ENCODE measurements around the gene IGSF9.

Gene IGSF9

GRCh38 chr1:159958719-159959380 is 13.4 kb upstream of the IGSF9 start:
- peaks cover 6% of the 10 kb centered on the region for H3K27me3 Mint-ChIP-seq
- no peaks in the 10 kb centered on the region for H3K4me1 Mint-ChIP-seq
- H3K27ac Mint-ChIP-seq = no peak overlapping the region
- H3K36me3 Mint-ChIP-seq = no peaks in the 10 kb centered on the region
- no peaks in the 10 kb centered on the region for H3K9me3 Mint-ChIP-seq
- H3K4me3 Mint-ChIP-seq = no peak overlapping the region

- peaks cover 9% of the 10 kb centered on the region for H3K27me3 Mint-ChIP-seq
- no peaks in the 10 kb centered on the region for H3K36me3 Mint-ChIP-seq
- H3K27ac Mint-ChIP-seq = no peak overlapping the region
- H3K4me1 Mint-ChIP-seq = no peaks in the 10 kb centered on the region
- no peaks in the 10 kb centered on the region for H3K9me3 Mint-ChIP-seq
- H3K4me3 Mint-ChIP-seq = no peak overlapping the region
Measured at GRCh38 chr1:159957824-159958268, 12.4 kb upstream of the IGSF9 start.

GRCh38 chr1:159955456-159955855 is 10.0 kb upstream of the IGSF9 start:
- Mint-ChIP-seq H3K27me3 (peaks cover 8% of the 10 kb centered on the region), H3K4me3 (no peak overlapping the region), H3K36me3 (no peaks in the 10 kb centered on the region), H3K27ac (no peak overlapping the region), H3K4me1 (no peaks in the 10 kb centered on the region), H3K9me3 (no peaks in the 10 kb centered on the region)

GRCh38 chr1:159953536-159954515 is 8.4 kb upstream of the IGSF9 start, which contains the start of gene SLAMF9:
Gene SLAMF9, minus strand, starts transcription at chr1:159954237. Its CDS starts 100 bp downstream, at chr1:159954137.
- H3K4me3 Mint-ChIP-seq = no peak within 1 kb of the TSS
- no peaks in the 10 kb centered on the region for H3K36me3 Mint-ChIP-seq
- no peak within 1 kb of the TSS for H3K27ac Mint-ChIP-seq
- H3K27me3 Mint-ChIP-seq = peaks cover 8% of the 10 kb centered on the region
- no peaks in the 10 kb centered on the region for H3K9me3 Mint-ChIP-seq
- no peaks in the 10 kb centered on the region for H3K4me1 Mint-ChIP-seq

GRCh38 chr1:159952932-159953331 is 7.5 kb upstream of the IGSF9 start:
- no peaks in the 10 kb centered on the region for H3K4me1 Mint-ChIP-seq
- no peak overlapping the region for H3K4me3 Mint-ChIP-seq
- H3K36me3 Mint-ChIP-seq = no peaks in the 10 kb centered on the region
- H3K9me3 Mint-ChIP-seq = no peaks in the 10 kb centered on the region
- peaks cover 8% of the 10 kb centered on the region for H3K27me3 Mint-ChIP-seq
- no peak overlapping the region for H3K27ac Mint-ChIP-seq

- H3K27ac Mint-ChIP-seq = no peak overlapping the region
- H3K27me3 Mint-ChIP-seq = peaks cover 8% of the 10 kb centered on the region
- H3K36me3 Mint-ChIP-seq = no peaks in the 10 kb centered on the region
- no peaks in the 10 kb centered on the region for H3K9me3 Mint-ChIP-seq
- no peaks in the 10 kb centered on the region for H3K4me1 Mint-ChIP-seq
- H3K4me3 Mint-ChIP-seq = no peak overlapping the region
Measured at GRCh38 chr1:159951551-159951950, 6.1 kb upstream of the IGSF9 start.

DNA sequence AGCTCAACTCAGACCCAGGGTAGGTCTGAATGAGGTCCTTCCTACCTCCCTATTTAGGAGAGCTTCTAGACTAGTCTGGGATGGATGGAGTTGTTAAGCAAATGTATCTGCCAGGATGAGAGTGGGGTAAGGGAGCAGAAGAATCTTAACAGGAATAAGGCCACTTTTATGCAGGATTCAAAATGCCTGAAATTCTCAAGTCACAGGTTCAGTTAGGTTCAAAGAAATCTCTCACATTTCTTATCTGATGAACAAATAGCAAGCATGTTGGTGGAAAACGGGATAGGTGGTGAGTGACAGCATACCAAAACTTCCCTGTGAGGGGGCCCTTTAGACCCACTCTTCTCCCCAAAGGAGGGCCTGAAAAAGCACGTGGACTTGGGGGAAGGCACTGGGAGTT is 5.6 kb upstream of the IGSF9 start:
- Mint-ChIP-seq H3K4me1 (no peaks in the 10 kb centered on the region), H3K27ac (no peak overlapping the region), H3K36me3 (no peaks in the 10 kb centered on the region), H3K4me3 (no peak overlapping the region), H3K27me3 (peaks cover 9% of the 10 kb centered on the region), H3K9me3 (no peaks in the 10 kb centered on the region)

- Mint-ChIP-seq H3K4me1 (peaks cover 5% of the 10 kb centered on the region), H3K27me3 (peaks cover 14% of the 10 kb centered on the region), H3K4me3 (no peak overlapping the region), H3K36me3 (no peaks in the 10 kb centered on the region), H3K27ac (no peak overlapping the region), H3K9me3 (no peaks in the 10 kb centered on the region)
Measured at GRCh38 chr1:159949981-159950381, 4.6 kb upstream of the IGSF9 start.

GRCh38 chr1:159949123-159949522 is 3.7 kb upstream of the IGSF9 start:
- H3K9me3 Mint-ChIP-seq = no peaks in the 10 kb centered on the region
- no peak overlapping the region for H3K27ac Mint-ChIP-seq
- H3K4me3 Mint-ChIP-seq = no peak overlapping the region
- peaks cover 9% of the 10 kb centered on the region for H3K4me1 Mint-ChIP-seq
- H3K27me3 Mint-ChIP-seq = peaks cover 16% of the 10 kb centered on the region
- no peaks in the 10 kb centered on the region for H3K36me3 Mint-ChIP-seq

DNA sequence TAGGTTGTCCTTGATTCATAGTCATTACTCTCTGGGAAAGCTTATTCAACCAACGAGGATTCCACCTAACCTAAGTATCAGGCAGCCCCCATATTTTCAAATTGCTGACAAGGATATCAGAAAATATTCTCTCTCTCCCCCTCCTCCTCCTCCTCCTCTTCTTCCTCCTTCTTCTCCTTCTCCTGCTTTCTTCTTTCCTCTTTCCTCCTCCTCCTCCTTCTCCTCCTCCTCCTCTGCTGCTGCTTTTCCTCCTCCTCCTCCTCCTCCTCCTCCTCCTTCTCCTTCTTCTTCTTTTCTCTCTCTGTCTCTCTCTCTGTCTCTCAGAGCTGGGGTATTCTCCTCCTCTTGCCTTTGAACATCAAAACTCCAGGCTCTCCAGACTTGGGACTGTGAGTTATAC is 2.5 kb upstream of the IGSF9 start:
- H3K27ac Mint-ChIP-seq = no peak overlapping the region
- H3K4me1 Mint-ChIP-seq = peaks cover 9% of the 10 kb centered on the region
- H3K4me3 Mint-ChIP-seq = no peak overlapping the region
- H3K36me3 Mint-ChIP-seq = no peaks in the 10 kb centered on the region
- no peaks in the 10 kb centered on the region for H3K9me3 Mint-ChIP-seq
- H3K27me3 Mint-ChIP-seq = peaks cover 19% of the 10 kb centered on the region

DNA sequence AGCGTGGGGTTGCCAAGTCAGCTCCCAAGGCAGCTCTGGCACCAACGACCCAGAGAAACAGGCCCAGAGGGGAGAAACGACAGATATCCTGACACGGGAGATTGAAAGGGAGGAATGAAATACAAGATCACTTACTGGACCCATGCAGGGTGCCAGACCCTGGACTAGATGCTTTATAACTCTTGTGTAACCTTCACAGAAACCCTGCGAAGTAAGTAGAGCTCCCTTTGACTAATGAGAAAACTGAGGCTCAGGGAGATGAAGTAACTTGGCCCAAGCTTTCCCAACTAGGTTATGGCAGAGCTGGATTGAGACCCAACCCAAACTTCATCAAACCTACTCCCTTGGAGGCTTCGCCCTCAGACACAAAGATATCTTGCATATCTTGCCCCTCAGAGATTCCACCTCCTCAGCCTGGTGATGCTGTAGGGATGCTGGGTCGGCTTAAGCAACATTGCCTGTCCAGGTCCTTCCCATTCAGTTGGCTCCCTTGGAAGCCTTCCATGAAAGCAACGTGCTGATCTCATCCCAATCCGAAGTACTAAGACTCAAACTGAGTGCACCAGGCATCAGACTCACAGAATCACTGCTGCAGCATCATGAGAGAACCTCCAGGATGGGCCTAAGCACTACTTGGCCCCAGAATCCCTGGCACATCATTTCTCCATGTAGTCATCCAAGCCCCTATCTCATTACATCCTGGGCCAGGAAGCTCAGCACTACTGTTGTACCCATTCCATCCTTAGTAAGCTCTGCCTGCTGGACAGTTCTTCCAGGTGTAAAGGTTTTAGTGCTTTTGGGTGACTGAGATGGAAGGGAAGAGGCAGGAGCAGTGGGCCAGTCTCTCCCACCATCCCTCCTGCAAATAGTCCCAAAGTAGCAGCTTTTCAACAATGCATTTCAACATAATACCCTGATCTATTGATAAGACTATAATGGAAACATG is 1.1 kb upstream of the IGSF9 start:
- Mint-ChIP-seq H3K27ac (no peak overlapping the region), H3K4me3 (peak overlapping the region; percentile 71), H3K4me1 (peaks cover 9% of the 10 kb centered on the region), H3K27me3 (peaks cover 19% of the 10 kb centered on the region), H3K36me3 (no peaks in the 10 kb centered on the region), H3K9me3 (no peaks in the 10 kb centered on the region)

DNA sequence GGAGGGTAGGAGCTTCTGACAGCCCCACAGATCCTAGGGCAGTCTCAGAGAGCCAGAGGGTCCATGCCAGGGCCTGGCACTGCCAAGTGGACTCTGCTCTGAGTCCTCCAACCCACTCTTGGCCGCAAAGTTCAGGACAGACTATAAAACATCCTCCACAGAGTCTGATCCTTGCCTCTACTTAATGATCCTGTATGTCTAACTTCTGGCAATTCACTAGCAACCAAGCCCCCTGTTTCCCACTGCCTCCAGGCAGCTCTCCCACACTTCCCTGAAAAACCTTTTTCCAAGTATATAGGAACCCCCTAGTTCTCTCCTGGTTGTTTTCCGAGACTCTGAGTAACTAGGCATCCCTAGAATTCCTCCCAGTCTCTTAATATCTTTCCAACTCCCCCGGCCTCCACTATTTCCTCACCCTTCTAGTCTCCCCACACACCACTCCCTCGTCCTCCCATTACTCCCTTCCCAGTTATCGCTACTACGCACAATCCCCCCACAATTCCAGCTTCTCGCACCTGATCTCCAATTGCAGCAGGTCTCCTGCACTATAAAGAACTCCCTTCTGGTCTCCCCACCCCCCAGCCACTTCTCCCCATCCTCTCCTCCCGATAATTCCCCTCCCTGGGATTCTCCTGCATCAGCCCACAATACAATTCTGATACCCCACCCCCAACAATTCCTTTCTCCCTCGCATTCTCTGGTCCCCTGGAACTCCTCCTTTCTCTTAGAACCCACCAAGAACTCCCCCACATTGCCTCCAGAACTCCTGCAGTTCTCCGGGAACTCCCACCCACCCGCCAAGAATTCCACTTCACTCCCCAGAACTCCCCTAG is 574 bp downstream of the IGSF9 start:
- H3K36me3 Mint-ChIP-seq = no peaks in the 10 kb centered on the region
- H3K27me3 Mint-ChIP-seq = peaks cover 22% of the 10 kb centered on the region
- H3K27ac Mint-ChIP-seq = no peak overlapping the region
- H3K4me1 Mint-ChIP-seq = peaks cover 9% of the 10 kb centered on the region
- peak overlapping the region; percentile 71 for H3K4me3 Mint-ChIP-seq
- no peaks in the 10 kb centered on the region for H3K9me3 Mint-ChIP-seq

- no peaks in the 10 kb centered on the region for H3K36me3 Mint-ChIP-seq
- no peak overlapping the region for H3K4me3 Mint-ChIP-seq
- H3K27me3 Mint-ChIP-seq = peaks cover 22% of the 10 kb centered on the region
- no peaks in the 10 kb centered on the region for H3K9me3 Mint-ChIP-seq
- H3K4me1 Mint-ChIP-seq = peaks cover 9% of the 10 kb centered on the region
- H3K27ac Mint-ChIP-seq = no peak overlapping the region
Measured at GRCh38 chr1:159943908-159944622, 1.3 kb downstream of the IGSF9 start.

- Mint-ChIP-seq H3K4me3 (no peak overlapping the region), H3K9me3 (no peaks in the 10 kb centered on the region), H3K4me1 (peaks cover 9% of the 10 kb centered on the region), H3K36me3 (no peaks in the 10 kb centered on the region), H3K27ac (no peak overlapping the region), H3K27me3 (peaks cover 24% of the 10 kb centered on the region)
Measured at GRCh38 chr1:159943278-159943640, 2.2 kb downstream of the IGSF9 start.
